Measurements from ENCODE around the gene IGSF9.

DNA sequence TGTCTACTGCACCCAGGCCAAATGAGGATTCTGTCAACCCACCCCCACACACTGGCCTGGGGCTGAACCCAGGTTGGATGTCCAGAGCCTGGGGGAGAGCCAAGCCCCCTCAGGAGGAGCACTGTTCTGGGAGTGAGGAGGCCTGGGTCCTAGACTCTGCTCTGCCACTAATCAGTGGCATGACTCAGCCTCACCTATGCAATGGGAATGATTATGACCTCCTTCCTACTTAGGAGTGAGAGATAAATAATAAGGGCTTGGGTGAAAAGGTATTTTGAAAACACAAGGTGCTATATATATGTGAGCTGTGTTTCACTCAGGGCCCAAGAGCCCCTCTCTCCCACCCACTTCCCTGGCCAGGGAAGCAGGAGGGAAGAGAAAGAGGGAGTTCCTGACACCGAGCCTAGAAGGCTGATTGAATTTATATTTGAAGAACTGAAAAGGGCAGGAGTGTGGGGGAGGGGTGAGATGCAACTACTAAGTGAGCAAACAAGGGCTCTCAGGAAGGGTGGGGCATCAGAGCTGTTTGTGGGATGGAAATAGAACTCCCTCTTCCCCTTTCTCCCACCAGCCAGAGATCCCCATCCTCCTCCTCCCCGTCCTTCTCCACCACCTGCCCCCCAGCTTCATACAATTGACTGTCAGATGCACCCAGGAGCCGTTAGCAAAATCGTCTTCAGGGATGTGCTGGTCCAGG lies 8.2 kb downstream of the IGSF9 start:
- TF ChIP-seq, protein P1, sequence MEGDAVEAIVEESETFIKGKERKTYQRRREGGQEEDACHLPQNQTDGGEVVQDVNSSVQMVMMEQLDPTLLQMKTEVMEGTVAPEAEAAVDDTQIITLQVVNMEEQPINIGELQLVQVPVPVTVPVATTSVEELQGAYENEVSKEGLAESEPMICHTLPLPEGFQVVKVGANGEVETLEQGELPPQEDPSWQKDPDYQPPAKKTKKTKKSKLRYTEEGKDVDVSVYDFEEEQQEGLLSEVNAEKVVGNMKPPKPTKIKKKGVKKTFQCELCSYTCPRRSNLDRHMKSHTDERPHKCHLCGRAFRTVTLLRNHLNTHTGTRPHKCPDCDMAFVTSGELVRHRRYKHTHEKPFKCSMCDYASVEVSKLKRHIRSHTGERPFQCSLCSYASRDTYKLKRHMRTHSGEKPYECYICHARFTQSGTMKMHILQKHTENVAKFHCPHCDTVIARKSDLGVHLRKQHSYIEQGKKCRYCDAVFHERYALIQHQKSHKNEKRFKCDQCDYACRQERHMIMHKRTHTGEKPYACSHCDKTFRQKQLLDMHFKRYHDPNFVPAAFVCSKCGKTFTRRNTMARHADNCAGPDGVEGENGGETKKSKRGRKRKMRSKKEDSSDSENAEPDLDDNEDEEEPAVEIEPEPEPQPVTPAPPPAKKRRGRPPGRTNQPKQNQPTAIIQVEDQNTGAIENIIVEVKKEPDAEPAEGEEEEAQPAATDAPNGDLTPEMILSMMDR (conservative IDR thresholded peaks at IDR 0.05; ENCODE audit: low read depth, low read length): no peak
- TF ChIP-seq EZH2 (IDR thresholded peaks at IDR 0.05; ENCODE audit: borderline replicate concordance, low read depth, low read length, poor library complexity, severe bottlenecking): no peak
